H1 (cell line): ENCODE results near the gene ANO2. TPM values are rescaled to one million over a fixed set of nuclear protein-coding genes. Genes with fewer than 3 reads are reported as not detected.

Source experiments
- BCL11A ChIP-seq, 2 experiments: IDR thresholded peaks; one replicate each; pipeline ENCODE4 v1.6.1; 2011; ENCODE audit warnings: low read depth in 2 of 2, low read length in 2 of 2, mild to moderate bottlenecking in 2 of 2
- CHD7 ChIP-seq: fragments of 300-600 bp; sonication (generic); IDR thresholded peaks from 2 replicates; pipeline ENCODE4 v1.7.1; 2012; ENCODE audit warnings: low read length, moderate library complexity, mild to moderate bottlenecking, inconsistent platforms; ENCODE audit not compliant: insufficient replicate concordance
- polyA plus RNA-seq, 7 experiments: library from polyadenylated mRNA; depleted of rRNA in 3 of 7; stranded (reverse) in 5 of 7; unstranded in 2 of 7; fragments of >200 nt in 5 of 7; fragments of 200-250 nt in 2 of 7; gene quantifications; 1 replicate in 5 of 7; 2 replicates in 1 of 7; 4 replicates in 1 of 7; pipeline versions ENCODE4 v1.2.1 to v1.2.3, GENCODE V29; 2011 to 2013; ENCODE audit warnings: missing spikeins in 2 of 7, mixed read lengths in 2 of 7
- total RNA-seq: library from RNA; stranded (reverse); fragmentation: NEBNext Ultra II Directional; extraction: Animal tissue kit (Norgen Biotek cat#: 25700); gene quantifications from 2 replicates; pipeline ENCODE4 v1.2.1, GENCODE V29; 2021

Gene ANO2
- total and polyA plus RNA-seq, 2 of the 8 experiments (the other 6 are each of a cell fraction or from before 2014, with no cell fraction given): 1.9 to 5.5 TPM

DNA sequence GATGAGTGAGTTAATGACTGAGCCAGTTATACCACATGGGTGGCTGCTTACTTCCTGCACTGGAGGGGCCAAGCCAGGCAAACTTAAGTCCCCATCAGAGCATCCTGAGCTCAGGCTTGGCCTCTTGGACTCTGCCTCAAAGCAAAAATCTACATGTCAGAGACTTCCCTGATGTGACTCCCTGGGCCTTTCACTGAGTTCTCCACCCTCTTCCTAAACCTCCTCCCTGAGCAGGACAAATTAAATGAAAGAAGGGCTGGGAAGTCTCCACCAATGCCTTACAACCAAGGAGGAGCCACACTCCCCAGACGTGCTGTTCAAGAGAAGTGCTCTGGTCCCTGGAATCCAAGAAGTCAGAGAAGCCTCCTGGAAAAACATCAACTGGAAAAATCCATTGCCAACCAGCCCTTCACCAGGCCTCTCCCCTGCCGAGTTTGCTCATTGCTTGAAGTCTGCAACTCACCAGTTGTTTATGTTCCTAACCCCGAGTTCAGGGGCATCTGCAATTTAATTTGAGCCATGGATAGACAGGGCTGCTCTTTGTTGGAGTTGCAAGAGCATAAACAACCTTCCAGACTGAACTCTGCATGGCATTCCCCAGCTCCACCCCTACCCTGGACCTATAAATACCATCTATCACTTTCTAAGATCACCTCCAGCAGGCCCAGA lies 160.5 kb downstream of the ANO2 start (continued):
- TF ChIP-seq CHD7 (no peak), BCL11A (IDR thresholded peaks at IDR 0.05; ENCODE audit: low read depth in 2 of 2, low read length in 2 of 2) (no peak)
